Activated gamma-delta T cell (primary cell): ENCODE data around the gene ISYNA1.

Experiments used
- DNase-seq: peaks from one replicate; lab custom pipeline; 2025; lab: John Stamatoyannopoulos, UW

ISYNA1 gene

DNA sequence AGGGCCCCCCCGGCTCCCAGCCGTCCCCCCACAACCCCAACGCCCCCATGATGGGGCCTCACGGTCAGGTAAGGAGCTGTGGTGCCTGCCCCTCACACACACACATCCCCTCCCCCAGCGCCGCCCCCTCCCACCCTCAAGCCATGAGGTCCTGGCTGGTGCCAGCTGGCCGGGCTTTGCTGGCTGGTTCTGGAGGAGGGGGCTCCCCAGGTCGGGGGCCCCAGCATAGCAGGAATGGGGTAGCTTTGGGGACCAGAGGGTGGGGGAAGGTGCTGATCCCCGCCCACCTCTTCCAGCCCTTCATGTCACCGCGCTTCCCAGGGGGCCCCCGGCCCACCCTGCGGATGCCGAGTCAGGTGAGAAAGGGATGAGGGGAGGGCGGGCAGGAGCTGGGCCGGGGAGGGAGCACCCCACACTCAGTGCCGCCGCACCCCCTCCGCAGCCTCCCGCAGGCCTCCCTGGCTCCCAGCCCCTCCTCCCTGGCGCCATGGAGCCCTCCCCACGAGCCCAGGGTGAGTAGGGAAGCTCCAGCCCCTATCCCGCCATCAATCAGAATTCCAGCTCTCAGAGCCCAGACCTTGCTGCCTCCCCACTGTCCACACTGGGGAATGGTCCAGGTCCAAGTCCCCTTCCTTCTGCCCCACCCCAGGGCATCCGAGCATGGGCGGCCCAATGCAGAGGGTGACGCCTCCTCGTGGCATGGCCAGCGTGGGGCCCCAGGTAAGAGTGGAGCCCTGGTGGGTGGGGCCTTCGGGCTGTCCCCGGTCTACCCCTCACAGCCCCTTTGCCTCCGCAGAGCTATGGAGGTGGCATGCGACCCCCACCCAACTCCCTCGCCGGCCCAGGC, 6.4 kb downstream of the ISYNA1 start:
- no peak for DNase-seq

DNA sequence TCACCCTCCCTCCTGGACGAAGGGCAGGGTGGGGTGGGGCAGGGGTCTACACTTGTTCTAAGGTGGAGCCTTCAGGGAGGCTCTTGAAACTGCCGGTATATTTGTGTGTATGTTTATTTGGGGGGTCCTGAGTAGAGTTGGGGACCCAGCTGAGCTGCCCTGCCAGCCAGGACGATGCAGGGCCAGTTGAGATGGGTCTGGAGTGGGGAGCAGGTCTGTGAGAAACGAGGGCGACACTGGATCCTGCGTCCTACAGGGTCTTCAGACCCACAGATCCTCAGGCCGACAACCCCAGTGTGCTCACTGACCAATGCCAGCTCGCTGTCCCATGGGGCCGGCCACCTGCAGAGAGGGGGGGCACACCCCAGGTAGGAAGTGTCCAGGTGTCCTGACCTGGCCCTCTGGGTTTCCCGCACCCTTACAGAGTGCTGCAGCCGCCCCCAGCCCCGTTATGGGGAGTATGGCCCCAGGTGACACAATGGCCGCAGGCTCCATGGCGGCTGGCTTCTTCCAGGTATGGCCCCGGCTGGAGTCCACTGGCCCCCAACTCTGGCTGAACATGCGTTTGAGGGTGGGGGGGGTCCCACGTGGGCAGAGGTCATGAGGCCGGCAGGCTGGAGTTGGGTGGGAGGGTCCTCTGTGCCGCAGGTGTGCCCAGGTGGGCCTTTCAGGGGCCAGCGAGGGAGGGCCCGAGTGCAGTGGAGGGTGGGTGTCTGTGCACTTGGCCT, 7.4 kb downstream of the ISYNA1 start:
- no peak for DNase-seq

DNA sequence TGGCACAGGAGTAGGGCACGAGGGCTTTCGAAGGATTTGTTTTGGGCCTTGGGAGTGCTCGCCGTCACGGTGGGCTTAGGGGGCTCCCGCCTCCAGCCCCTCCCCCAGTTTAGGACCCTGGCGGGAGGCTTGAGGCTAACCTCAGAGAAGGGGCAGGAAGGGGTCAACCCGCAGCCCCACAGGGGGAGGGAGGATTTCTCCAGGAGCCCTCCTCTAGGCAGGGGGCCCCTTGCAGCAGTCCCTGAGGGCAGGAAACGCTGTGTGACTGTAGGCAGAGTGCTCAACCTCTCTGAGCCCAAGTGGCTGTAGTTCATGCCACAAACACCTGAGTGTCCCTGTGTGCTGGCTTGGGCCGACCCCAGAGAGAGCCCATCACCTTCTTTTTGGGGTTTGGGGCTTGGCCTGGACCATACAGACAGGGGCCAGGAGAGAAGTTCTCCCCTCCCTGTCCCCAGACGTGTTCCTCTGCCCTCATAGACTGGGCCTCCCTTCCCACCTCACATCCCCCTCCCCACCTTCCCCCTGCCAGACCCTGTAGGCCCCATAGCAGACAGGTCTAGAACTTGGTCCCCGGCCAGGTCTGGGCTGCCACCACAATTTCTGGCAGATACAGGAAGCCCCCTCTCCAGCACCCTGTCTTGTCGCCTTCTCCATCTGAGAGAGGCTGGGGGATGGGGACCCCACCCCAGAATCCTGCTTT, 8.1 kb downstream of the ISYNA1 start:
- DNase-seq, result no peak

DNA sequence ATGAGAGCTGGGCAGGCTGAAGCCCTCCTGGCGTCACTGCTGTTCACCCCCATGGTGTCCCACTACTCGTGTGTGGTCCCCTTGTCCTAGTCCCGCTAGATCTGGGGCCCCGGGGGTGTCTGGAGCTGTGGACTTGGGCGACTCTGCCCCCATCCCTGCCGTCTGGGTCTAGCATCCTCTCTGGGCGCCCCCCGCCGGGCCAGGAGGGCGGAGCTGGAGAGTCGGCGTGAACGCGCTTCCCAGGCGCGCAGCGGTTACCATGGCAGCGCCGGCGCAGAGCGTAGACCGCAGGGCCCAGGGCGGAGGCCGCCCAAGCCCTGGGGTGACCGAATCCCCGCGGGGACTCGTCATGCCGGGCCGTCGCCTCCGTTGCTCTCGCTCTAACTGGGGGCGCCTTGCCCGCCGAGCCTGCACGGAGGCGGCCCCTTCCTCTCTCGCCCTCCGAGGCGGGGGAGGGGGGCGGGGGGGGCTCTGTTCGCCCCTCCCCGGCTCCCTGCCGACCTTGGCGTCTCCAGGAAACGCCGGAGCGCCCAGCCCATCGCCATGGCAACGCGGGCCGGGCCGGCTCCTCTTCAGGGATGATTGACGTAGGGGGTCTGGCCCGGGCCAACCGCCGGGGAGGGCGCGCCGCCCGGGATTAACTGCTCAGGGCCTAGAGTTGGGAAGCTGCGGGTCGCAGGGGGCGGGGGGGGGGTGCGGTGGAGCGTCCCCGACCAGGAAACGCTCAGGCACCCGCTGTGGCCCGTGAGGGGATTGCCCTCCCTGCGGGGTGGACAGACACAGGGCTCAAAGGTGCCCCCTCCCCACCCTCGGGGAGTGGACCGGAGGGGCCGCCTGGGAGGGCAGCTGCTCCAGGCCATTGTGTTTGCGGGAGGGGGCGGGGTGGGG, 8.9 kb downstream of the ISYNA1 start:
- peak; percentile 98 for DNase-seq

DNA sequence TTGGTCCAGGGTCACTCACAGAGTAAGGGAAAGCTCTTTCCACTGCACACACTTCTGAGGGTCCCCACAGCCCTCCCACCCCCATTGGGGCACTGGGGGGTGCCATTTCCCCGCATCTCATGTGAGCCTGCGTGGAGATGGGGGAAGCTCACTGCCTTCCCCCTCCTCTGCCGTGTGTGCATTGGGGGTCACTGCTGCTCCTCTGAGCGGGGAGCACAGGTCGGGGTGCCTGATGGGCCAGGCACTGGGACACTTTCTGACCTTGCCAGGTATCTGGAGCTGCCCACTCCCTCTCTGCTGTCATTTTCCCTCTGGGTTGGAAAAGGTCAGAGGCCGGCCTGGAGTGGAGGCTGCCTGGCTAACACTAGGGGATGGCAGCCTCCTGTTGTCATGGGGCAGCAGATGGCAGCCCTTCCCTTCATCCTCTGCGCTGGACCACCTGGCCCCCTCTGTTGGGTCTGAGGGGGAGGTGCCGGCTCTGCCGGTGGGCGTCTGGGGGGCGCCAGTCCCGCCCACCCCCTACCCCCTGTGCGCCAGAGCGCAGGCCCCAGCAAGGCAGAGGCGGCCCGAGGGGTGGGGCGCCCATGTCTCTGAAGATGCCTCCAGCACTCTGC, 9.7 kb downstream of the ISYNA1 start:
- DNase-seq, result no peak

DNA sequence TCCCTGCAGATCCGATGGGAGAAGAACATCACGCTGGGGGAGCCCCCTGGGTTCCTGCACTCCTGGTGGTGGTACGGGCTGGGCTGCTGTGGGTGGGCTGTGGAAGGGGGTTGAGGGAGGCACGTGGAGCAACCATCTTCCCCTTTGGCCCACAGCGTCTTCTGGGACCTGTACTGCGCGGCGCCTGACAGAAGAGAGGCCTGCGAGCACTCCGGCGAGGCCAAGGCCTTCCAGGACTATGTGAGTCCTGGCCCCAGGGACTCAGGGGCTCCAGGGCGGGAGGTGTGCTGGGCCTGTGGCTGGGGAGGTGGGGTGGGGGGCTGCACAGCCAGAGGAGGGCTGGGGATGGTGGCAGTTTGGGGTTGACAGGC, 10.2 kb downstream of the ISYNA1 start:
- DNase-seq, result no peak

DNA sequence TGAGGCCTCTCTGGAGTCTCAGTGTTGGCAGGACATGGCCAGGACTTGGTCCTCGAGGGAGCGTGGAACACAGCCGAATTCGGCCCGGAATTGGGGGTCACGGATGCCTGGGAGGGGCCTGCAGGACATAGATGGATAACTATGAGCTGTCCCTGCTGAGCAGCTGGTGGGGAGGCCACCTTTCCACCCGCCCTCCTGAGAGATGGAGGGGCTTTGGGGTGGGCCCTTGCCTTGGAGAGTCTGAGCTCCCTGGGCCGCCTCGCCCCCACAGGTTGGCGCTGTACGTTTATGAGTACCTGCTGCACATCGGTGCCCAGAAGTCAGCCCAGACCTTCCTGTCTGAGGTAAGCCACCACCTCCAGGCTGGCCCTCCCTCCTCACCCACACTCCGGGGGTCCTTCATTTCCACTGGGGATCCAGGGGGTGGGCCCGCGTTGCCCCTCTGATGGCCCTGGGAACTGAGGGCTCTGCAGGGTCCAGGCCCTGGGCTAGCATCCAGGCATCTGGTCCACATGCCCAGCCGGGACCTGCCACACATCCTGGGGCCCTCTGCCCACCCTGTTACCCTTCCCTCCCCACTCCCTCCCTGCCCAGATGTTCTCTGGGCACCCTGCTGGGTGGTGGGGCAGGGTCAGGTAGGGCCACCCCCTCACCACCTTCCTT, 10.7 kb downstream of the ISYNA1 start:
- no peak for DNase-seq

DNA sequence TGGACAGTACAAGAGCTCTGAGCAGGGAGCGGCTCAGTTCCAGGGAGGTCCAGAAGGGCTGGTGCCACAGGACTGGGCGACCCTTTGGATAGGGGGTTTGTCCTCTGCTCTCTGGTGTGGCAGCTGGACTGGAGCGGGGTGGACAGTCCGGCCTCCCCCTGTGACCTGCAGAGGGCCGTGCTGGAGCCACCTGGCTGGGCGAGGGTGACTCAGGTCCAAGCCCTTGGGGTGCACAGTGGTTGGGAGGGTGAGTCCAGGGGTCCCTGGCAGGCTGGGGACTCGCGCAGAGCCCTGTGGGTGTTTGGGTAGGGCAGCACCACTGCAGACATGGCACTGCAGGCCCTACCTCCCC, 11.5 kb downstream of the ISYNA1 start:
- no peak for DNase-seq

DNA sequence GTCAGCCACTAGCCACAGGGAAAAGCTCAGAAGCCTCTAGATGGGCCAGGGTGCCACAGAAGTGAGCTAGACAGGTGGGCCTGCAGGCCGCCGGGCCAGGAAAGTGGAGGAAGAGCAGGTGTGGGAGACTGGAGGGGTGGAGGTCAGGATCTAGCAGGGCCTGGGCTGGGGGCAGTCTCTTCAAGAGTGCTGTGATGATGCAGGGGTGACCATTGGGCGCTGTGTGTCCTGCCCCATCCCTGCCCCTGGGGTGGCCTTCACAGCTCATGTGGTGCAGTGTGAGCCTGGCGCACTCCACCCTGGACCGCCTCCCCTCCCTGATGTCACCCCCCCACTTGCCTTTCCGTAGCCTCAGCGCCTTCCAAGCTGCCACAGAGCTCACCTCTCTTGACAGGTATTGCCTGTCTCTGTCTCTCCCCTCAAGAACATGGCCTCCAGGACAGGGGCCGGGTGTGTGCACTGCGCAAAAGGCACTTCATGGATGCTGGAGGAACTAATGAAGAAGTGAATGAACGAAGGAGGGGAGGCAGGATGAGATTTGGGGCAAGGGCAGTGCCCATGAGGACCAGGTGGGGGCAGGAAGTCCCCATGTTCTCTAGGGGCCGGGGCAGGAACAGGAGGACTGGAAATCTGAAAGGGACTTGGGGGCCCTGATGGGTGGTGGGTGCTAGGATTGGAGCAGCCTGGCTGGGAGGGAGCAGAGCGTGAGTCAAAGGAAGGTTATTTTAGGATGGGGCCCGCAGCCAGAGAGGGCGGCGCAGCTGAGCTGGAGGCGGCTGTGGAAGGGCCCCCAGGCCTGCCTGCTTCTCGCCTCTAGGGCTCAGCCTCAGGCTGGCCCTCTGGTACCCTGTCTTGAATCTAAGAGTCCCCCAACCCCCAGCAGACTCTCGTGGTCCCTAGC, 12.2 kb downstream of the ISYNA1 start:
- no peak for DNase-seq

DNA sequence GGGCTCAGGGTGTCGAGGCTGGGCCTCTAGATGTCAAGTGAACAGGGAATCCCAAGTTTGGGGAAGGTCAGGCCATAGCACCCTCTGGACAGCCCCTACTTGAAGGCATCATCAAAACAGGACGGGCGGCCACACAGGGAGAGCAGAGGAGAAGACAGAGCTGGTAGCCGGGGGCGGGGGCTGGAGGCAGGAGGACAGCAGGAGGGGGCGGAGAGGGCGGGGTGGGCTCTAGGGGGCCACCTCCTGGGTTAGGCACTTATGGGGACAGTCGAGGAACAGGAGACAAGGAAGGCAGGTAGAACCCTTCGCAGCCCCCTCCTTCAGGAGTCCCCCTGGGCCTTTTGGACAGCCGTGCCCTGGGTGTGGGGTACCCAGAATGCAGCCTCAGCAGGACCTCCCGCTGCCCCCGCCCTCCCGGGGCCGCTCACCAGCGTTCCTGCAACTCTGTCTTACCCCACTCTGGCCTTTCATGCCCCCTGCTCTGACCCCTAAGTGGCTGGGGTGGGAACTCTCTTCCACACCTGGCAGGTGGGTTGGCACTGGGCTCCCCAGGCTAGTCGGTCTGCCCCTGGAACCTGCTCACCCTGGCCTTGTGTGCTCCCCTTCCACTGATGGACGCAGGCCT, 12.9 kb downstream of the ISYNA1 start:
- no peak for DNase-seq

DNA sequence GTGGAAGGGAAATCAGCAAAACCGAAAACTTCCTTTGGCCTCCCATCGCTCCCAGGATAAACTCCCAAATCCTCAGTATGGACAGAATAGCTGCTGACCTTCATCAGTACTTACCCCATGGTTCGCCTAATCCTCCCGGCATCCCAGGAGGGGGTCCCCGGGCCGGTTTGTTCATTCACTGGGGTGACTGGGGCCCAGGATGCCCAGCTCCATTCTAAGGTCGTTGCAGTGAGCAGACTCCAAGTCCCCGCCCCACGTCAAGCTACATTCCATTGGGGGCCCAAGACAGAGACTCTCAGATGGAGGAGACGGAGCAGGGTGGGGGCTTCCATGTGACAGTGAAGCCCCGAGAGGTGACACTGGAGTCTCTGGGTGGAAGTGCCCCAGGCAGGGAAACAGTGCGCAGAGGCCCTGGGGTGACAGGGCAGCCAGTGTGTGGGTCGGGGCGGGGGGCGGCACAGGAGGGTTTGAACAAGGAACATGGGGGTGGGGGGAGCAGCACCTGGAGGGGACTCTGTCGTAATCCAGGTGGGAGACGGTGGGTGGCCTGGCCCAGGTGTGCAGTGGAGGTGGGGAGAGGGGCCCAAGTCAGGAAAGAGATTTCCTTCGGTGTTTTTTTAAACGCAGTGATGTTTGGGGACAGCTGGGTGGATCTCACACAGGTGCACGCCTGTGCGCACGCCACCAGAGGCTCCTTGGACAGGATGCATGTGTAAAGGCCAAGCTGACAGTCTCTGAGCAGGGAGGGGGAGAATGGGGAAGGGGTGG, 13.6 kb downstream of the ISYNA1 start:
- no peak for DNase-seq

DNA sequence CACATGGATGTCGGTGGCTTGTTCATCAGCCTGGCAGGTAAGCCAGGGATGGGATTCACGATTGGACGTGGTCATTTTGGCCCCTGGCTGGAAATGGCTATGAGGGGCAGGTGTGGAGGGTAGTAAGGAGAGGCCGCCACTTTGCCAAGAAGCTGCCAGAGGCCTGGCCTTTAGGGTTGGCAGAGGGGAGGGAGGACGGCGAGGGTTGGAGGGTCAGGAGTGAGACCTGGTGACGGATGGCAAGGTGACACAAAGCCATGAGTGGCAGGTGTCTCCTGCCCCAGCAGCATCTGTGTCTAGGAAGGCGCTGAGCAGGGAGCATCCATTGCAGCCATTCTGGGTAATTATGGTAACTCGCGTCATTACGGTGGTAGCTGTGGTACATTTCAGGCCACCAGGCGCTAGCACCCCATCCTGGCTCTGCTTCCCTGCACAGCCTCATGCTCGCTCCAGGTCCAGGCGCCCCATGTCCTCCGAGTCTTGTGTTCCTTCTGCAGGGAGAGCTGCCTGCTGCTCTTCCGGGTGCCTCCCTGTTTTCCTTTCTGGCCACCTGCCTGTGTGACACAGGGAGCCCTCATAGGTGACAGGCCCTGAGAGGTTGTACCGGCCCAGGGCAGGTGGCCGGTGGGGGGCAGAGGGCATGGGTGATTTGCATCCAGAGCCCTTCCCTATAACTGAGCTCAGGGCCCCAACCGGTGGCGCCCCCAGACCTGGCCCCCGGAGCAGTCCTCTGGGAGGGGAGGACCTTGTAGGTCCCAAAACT, 14.5 kb downstream of the ISYNA1 start:
- no peak for DNase-seq

DNA sequence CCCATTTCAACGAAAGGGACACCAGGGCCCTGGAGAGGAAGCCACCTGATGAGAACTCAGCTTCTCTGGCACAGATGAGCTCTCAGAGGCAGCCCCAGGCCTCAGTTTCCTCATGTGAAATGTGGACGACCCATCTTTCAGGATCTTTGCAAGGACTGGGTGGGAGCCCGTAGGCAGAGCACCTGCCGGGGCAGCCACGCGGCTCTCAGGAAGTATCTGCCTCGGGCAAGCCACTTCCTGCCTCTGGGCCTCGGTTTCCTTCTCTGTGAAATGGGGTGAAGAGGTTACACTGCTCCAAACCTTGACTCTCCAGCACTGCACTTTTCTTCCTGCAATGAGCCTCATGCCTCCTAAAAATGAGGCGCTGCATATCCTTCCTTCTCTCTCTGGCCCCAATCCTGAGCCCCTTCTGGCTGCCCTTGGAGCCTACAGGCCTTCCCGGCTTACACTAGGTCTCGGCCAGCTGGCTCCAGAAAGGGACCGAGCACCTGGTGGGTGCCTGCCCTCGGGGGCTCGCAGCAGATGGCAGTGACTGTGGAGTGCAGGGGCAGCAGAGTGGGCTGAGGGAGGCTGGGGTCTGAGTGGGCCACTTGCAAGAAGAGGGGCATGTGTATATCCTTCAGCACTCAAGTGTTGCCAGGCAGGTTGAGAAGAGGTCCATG, 15.3 kb downstream of the ISYNA1 start:
- DNase-seq, result no peak

DNA sequence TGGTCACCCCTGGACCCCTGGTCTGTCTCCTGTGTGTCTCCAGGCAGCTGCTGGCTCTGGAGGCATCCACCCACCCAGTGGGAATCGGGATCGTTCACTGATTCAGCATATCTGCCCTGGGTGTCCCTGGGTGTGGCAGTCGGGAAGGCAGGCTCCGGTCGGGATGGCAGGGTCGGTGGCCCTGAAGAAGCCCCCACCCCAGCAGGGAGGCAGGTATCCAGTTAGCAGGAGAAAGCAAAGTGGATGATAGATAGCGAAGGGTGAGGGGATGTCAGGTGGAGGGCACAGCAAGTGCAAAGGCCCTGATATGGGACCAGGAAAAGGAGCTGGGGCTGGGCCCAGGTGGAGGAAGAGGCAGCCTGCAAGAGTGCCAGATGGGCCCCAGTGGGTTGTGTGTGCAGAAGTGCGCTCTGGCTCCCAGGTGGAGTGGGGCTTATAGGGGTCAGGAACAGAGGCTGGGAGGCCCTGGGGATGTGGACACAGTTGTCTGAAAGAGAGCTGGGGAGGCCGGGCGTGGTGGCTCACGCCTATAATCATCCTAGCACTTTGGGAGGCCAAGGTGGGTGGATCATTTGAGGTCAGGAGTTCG, 16.5 kb downstream of the ISYNA1 start:
- DNase-seq, result no peak

DNA sequence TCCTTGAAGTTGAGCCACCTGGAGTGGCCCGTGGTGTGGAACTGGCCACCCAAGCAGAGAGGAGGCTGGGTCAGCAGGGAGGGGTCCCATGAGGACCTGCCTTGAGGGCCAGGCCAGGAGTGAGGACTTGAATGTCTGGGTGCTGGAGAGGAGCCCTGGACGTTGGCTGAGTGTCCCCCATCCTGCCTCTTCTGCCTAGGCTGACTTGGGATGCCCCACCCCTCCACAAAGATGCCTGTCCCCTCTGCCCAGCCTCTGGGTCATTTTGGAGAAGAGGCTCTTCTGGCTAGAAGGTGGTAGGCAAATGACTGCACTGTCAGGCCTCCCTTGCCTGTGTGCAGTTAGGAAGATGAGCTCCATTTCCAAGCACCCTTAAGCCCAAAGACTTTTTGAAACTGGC, 17.0 kb downstream of the ISYNA1 start:
- no peak for DNase-seq

DNA sequence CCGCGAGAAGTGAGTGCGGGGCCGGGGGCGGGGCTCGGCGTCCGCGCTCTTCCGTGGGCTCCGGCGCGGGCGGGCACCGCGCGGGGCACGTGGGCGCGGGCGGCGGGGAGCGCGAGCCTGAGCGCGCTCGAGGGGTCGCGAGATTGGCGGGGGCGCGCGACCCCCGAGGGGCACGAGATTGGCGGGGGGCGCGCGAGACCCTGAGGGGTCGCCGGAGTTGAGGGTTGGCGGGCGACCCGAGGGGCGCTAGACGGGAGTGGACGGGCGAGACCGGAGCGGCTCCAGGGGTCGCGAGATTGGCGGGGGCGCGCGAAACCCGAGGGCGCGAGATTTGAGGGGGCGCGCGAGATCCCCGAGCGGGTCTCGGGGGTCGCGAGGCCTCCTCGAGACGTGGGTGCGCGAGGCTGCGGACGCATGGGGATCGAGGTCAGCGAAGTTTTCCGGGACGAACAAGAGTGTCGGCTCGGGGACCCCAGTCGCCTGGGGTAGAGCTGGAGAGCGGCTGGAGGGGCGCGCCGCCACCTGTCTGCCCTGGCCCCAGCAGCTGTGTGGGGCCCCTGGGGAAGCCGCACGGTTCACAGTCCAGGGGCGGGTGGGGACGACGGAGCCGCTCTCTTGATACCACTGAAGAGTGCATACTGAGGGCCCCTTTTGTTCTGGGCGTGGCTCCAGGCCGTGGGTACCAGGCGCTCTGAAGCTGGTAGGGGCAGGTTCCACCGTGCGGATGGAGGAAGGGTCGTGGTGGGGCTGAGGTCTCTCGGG, 18.1 kb downstream of the ISYNA1 start:
- no peak for DNase-seq
